Testis (tissue), 3 donors: ENCODE measurements around the gene TIMM10. TPM values are rescaled to one million over a fixed set of nuclear protein-coding genes. Genes with fewer than 3 reads are reported as not detected.

Experiments used
- DNase-seq: peaks from one replicate; pipeline ENCODE4 v3.0.0-alpha.2; 2019
- H3K27ac ChIP-seq, 2 donors: fragments of 200-600 bp; sonication (generic); one replicate each; pipeline ENCODE4 v1.5.1; 2019
- H3K27me3 ChIP-seq: fragments of 200-600 bp; sonication (generic); one replicate; pipeline ENCODE4 v1.5.1; 2019
- H3K36me3 ChIP-seq: fragments of 200-600 bp; sonication (generic); one replicate; pipeline ENCODE4 v1.5.1; 2017; ENCODE audit warnings: low read depth; ENCODE audit errors: missing control alignments
- H3K4me1 ChIP-seq: fragments of 200-600 bp; sonication (generic); one replicate; pipeline ENCODE4 v1.5.1; 2019
- H3K4me3 ChIP-seq, 2 donors: fragments of 200-600 bp; sonication (generic); one replicate each; pipeline ENCODE4 v1.5.1; 2017 to 2019
- H3K9me3 ChIP-seq: fragments of 200-600 bp; sonication (generic); one replicate; pipeline ENCODE4 v1.5.1; 2017
- CTCF ChIP-seq, 3 experiments: fragments of 450-650 bp in 2 of 3; fragments of 200-600 bp in 1 of 3; sonication (generic) in 1 of 3; IDR thresholded peaks; one replicate each; pipeline ENCODE4 v1.5.1; 2016 to 2019; ENCODE audit warnings: antibody characterized with exemption in 3 of 3, mild to moderate bottlenecking in 2 of 3, moderate library complexity in 1 of 3
- POLR2A ChIP-seq: fragments of 450-650 bp; IDR thresholded peaks from one replicate; pipeline ENCODE4 v1.6.1; 2017; ENCODE audit warnings: antibody characterized with exemption, mild to moderate bottlenecking, moderate library complexity
- WGBS, 2 donors: methylation state at CpG; one replicate each; pipeline ENCODE4 v1.1.5; 2018; 5-methylcytosine and 5-hydroxymethylcytosine counted together
- intact Hi-C: fragments of 100-400 bp; cut with DNase I; formaldehyde crosslinking; loops from one replicate; pipeline ENCODE4 v1.15.1; 2023; ENCODE audit warnings: low total_unique reads
- polyA plus RNA-seq: library from polyadenylated mRNA; stranded (reverse); fragments of 350-450 nt; fragmentation: Illumina TruSeq; extraction: RNeasy Lipid Tissue Mini Kit (QIAGEN cat#74804); gene quantifications from one replicate; pipeline ENCODE4 v1.2.3, GENCODE V29; 2014; ENCODE audit warnings: low read depth, low replicate concordance; ENCODE audit not compliant: insufficient read depth
- total RNA-seq, 2 donors: library from RNA; depleted of rRNA; stranded (reverse); fragments of >200 nt; gene quantifications; one replicate each; pipeline ENCODE4 v1.2.3, GENCODE V29; 2016

TIMM10 gene
- total and polyA plus RNA-seq, 3 donors from 2014 or later, result 27.7 to 56.9 (median 49.1) TPM

DNA sequence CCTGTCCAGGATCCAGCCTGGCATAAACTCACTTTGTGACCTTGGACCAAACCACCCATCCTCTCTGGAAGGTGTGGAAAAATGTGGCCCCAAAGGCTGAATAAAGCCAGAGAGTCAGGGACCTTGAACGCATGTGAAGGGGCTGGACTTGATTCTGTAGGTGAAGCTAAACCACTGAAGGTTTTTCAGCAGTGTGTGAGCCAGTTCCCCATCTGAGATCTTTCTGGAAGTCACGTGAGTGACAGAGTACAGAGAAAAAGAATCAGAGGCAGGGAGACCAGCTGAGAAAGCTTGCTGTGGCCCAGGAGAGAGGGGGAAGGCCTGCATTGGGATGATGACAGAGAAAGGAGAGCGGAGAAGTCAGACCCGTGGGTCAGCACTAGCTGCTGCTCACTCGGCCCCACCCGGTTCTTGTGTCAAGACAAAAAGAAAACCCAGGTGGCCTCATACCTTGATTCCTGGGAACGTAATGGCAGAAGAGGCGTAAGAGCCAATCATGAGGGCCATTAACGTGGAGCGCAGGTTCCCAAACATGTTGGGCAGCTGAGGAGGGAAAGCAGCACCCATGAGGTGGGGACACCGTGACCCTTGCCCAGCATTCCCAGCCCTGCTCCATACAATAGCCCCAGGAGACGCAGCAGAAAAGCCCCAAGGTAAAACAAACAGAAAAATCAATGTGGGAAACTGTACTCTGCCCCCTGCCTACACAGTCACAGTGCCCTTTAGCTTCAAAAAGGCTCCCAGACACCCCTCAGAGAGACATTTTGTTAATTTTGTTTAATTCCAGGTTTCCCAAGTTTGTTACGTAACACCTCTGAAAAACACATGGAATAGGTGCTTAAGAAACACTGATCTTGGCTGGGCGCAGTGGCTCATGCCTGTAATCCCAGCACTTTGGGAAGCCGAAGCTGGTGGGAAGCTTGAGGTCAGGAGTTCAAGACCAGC is 33.0 kb downstream of the TIMM10 start:
- H3K4me3 ChIP-seq, result no peak overlapping the region
- no peak for DNase-seq
- no peaks in the 10 kb centered on the region for H3K36me3 ChIP-seq
- WGBS, 2 donors, result 88 to 92% methylated on average over 15 of the region's 15 CpGs
- H3K9me3 ChIP-seq, result no peaks in the 10 kb centered on the region
- peaks cover 19% of the 10 kb centered on the region for H3K4me1 ChIP-seq
- no peak overlapping the region for H3K27ac ChIP-seq
- intact Hi-C loops, result no loop called here
- TF ChIP-seq POLR2A, result no peak
- no peaks in the 10 kb centered on the region for H3K27me3 ChIP-seq

DNA sequence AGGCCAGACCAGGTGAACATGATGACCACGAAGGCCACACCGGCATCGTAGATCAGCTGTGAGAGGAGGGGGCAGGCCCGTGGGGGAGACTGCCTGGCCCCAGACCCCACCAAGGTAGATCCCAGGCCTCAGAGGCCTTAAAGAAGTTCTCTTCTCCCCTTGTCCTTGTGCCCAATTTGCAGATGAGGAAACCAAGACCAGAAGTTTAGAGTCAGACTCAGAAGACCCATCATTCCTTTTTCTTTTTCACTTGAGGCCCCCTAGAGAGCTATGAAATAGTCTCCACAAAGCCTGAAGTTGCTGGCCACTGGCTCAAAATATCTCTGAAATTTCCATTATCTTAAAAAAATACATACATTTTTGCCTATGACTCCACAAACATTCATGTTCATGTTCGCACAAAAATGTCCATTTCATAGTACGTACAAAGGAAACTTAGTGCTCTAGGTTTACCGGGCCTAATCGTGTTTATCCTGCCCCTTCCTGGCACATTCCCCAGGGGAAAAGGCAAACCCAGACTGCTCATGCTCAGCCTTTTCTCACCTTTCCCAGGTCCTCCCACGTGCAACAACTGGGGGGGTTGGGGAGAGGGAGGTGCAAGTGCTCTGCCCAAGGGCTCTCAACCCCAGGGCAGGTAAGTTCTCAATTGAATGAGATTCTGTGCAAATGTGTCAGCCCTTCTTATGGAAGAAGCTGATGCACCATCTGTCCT is 34.3 kb downstream of the TIMM10 start:
- intact Hi-C loops, result no loop called here
- Histone ChIP-seq H3K9me3 (no peaks in the 10 kb centered on the region), H3K4me1 (peaks cover 19% of the 10 kb centered on the region), H3K4me3 (no peak overlapping the region), H3K36me3 (no peaks in the 10 kb centered on the region), H3K27me3 (no peaks in the 10 kb centered on the region), H3K27ac (no peak overlapping the region)
- no peak for TF ChIP-seq CTCF (IDR thresholded peaks at IDR 0.05)
- no peak for TF ChIP-seq POLR2A
- 87 to 88% methylated on average over 9 of the region's 9 CpGs for WGBS, 2 donors
- DNase-seq, result no peak

DNA sequence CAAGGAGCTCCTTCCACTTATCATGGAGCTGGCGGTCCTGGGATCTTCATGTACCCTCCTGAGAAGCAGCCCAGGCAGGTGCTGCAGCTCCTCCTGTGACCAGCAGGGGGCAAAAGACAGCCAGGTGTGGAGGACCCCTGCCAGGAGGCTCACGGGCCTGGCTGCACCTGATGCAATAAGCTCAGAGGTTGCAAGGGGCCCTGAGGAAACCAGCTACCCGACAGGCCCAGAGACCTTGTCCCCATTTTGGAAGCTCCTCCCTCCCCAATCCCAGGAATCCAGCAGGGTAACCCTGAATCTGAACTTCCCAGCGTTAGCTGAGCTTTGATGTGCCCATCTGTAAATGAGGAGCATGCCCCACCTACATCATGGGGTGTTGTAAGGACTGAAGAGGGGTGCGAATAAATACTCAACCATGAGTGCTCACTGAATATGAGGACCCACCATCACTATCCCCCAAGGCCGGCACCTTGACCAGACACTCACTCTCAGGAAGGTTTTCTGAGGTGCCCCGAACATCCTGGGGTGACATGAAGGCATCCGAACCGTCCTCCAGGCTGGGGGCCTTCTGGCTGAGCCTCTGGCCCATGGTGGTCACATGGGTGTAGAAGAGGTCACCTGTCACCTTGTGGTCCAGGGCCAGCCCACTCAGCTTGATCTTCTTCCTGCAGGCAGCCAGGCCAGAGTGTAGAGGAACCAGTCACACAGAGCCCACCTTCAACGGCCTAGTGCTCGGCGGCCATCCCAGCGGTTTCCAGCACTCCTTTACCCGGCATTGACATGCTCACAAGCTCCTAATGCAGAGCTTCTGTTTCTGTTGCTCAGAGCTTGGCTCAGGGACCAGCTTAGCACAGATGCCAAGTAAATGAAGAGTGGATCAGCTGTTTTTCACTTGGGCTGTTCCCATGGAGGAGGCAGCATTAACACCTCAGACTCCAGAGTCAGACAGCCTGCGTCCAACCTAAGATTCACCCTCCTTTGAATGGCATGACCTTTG is 36.7 kb downstream of the TIMM10 start:
- peaks cover 3% of the 10 kb centered on the region for H3K4me1 ChIP-seq
- no peak overlapping the region for H3K27ac ChIP-seq
- H3K27me3 ChIP-seq, result no peaks in the 10 kb centered on the region
- WGBS, 2 donors, result 64 to 78% methylated on average over 9 to 15 of the region's 15 CpGs
- TF ChIP-seq CTCF (IDR thresholded peaks at IDR 0.05), result peak in 2 of 3 experiments; percentile 71 to 86
- TF ChIP-seq POLR2A, result no peak
- no peaks in the 10 kb centered on the region for H3K36me3 ChIP-seq
- intact Hi-C loops, result no loop called here
- H3K4me3 ChIP-seq, result no peak overlapping the region
- DNase-seq, result peak; percentile 67
- no peaks in the 10 kb centered on the region for H3K9me3 ChIP-seq

DNA sequence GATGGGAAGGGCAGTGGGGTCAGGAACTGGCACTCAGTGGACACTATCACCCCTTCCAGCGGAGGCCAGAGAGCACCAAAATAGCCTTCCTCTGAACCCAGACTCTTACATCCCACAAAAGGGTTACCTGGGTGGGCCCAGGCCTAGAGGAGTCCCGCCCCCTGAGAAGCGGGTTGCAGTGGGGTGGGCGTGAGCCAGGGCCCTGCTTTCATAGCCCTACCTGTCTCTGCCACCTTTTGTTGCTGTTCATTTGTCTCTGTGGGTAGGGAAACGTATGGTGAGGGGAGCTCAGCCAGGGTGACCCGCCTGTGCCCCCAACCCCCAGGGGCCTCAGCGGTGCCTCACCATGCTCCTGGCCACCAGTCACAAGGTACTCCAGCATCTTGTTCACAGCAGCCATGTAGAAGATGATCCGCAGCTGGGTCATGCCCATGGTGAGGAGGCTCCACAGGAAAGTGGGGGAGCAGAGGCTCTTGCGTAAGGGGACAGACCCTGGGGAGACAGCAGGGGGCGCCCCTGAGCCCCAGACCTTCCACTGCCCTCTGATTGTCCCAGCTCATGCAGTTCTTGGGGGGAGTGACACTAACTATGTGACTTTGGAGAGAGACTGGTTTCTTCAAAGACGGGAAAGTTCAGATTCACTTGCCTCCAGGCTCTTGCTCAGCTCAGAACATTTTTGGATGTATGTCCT is 39.0 kb downstream of the TIMM10 start:
- intact Hi-C loops, result no loop called here
- Histone ChIP-seq H3K36me3 (no peaks in the 10 kb centered on the region), H3K4me1 (no peaks in the 10 kb centered on the region), H3K9me3 (no peaks in the 10 kb centered on the region), H3K27ac (no peak overlapping the region), H3K27me3 (no peaks in the 10 kb centered on the region), H3K4me3 (no peak overlapping the region)
- TF ChIP-seq CTCF (IDR thresholded peaks at IDR 0.05) (peak in 1 of 3 experiments; percentile 44), POLR2A (no peak)
- 82 to 90% methylated on average over 11 of the region's 11 CpGs for WGBS, 2 donors
- DNase-seq, result peak; percentile 27
